ENCODE data around the gene USP20. TPM values are rescaled to one million over a fixed set of nuclear protein-coding genes. Genes with fewer than 3 reads are reported as not detected.

USP20 gene
- polyA plus RNA-seq, 1 of the 3 experiments (the other 2 are of a cell fraction) = 22.5 TPM

GRCh38 chr9:129836311-129837007 is 1.2 kb downstream of the USP20 start:
- Histone ChIP-seq H3K27me3 (ENCODE audit: insufficient read depth) (no peaks in the 10 kb centered on the region), H2AFZ (ENCODE audit: low read depth) (peak overlapping the region; percentile 64; the same call in 1 of the 2 replicates), H3K9me2 (no peaks in the 10 kb centered on the region), H3K36me3 (replicated peaks in 1 of 2; ENCODE audit: control insufficient read depth in 1 of 2, insufficient read depth in 2 of 2, low read length in 1 of 2) (peaks cover 11 to 15% of the 10 kb centered on the region in 2 experiments), H3K4me2 (peak overlapping the region; percentile 91), H3K9ac (peak overlapping the region; percentile 72), H3K4me1 (ENCODE audit: control insufficient read depth in 1 of 2, insufficient read depth in 2 of 2, low read depth in 1 of 2, low read length in 1 of 2) (peaks cover 18 to 41% of the 10 kb centered on the region in 2 experiments), H4K20me1 (ENCODE audit: insufficient read depth) (no peaks in the 10 kb centered on the region), H3K79me2 (ENCODE audit: insufficient read depth) (peaks cover 40% of the 10 kb centered on the region), H3K9me3 (no peaks in the 10 kb centered on the region), H3K27ac (ENCODE audit: low read depth in 2 of 2, low read length in 1 of 2) (no peak overlapping the region), H3K4me3 (ENCODE audit: low read depth in 2 of 2, low read length in 1 of 2) (peak overlapping the region; percentile 84 to 88), H3F3A (replicated peaks; ENCODE audit: insufficient read depth) (peaks cover 17% of the 10 kb centered on the region)
- CTCF ChIA-PET = interaction anchor here (1.1 kb wide), 1 partner anchor 27 kb away, joined by 3 read pairs; no protein-coding TSS in a partner anchor
- POLR2A ChIA-PET = interaction anchor here (0.6 to 1.2 kb wide), 3 partner anchors 33 to 217 kb away, joined by 3 to 6 read pairs (median 4); partner anchors contain the start of gene GPR107
- 76% methylated on average over 16 of the region's 16 CpGs for WGBS (ENCODE audit: low lambda C conversion rate)
- TF ChIP-seq FOSL2 (IDR thresholded peaks at IDR 0.05; ENCODE audit: borderline replicate concordance, low read depth) (no peak), MXI1 (IDR thresholded peaks at IDR 0.05; ENCODE audit: low read depth, low read length) (no peak), EP300 (IDR thresholded peaks at IDR 0.05; ENCODE audit: borderline replicate concordance in 1 of 2, low read depth in 1 of 2, low read length in 1 of 2) (no peak), SMC3 (IDR thresholded peaks at IDR 0.05; ENCODE audit: low read depth, low read length) (no peak), USF2 (IDR thresholded peaks at IDR 0.05; ENCODE audit: borderline replicate concordance, low read depth, low read length) (no peak), USF1 (IDR thresholded peaks at IDR 0.05; ENCODE audit: borderline replicate concordance, low read depth) (no peak), YY1 (IDR thresholded peaks at IDR 0.05; ENCODE audit: low read depth) (no peak), FOXM1 (IDR thresholded peaks at IDR 0.05; ENCODE audit: low read depth) (no peak), REST (IDR thresholded peaks at IDR 0.05; ENCODE audit: low read depth, low read length) (no peak), FOXJ3 (CRISPR knock-in tag; IDR thresholded peaks at IDR 0.05) (no peak), POLR2AphosphoS5 (IDR thresholded peaks at IDR 0.05; ENCODE audit: low read depth, low read length) (no peak), JUND (IDR thresholded peaks at IDR 0.05) (no peak)
- no peak for DNase-seq
